Measurements from ENCODE around the gene POT1. TPM values are rescaled to one million over a fixed set of nuclear protein-coding genes. Genes with fewer than 3 reads are reported as not detected.

Gene POT1
- polyA plus RNA-seq, 4 donors = 3.1 to 15.3 (median 5.2) TPM

- no peak overlapping the region for H3K4me3 ChIP-seq (ENCODE audit: low read depth in 1 of 3, low read length in 3 of 3)
- H3K27ac ChIP-seq (ENCODE audit: low read depth in 1 of 3, low read length in 2 of 3) = no peak overlapping the region
- FAIRE-seq = no peak
- DNase-seq = no peak
- no peaks in the 10 kb centered on the region for H3K4me1 ChIP-seq (ENCODE audit: control insufficient read depth in 3 of 3, insufficient read depth in 2 of 3, low read depth in 1 of 3, low read length in 2 of 3)
- H3K27me3 ChIP-seq (ENCODE audit: control insufficient read depth in 3 of 3, insufficient read depth in 3 of 3, low read length in 3 of 3) = no peaks in the 10 kb centered on the region
- no peaks in the 10 kb centered on the region for H3K36me3 ChIP-seq (ENCODE audit: control insufficient read depth in 3 of 3, insufficient read depth in 2 of 3, low read depth in 1 of 3, low read length in 3 of 3)
- no peaks in the 10 kb centered on the region for H3K9me3 ChIP-seq (ENCODE audit: control insufficient read depth in 2 of 2, insufficient read depth in 1 of 2, low read depth in 1 of 2, low read length in 1 of 2)
Observed at GRCh38 chr7:124922200-124922599, 7.4 kb downstream of the POT1 start.

- Histone ChIP-seq H3K27me3 (ENCODE audit: control insufficient read depth in 3 of 3, insufficient read depth in 3 of 3, low read length in 3 of 3) (no peaks in the 10 kb centered on the region), H3K4me3 (ENCODE audit: low read depth in 1 of 3, low read length in 3 of 3) (no peak overlapping the region), H3K4me1 (ENCODE audit: control insufficient read depth in 3 of 3, insufficient read depth in 2 of 3, low read depth in 1 of 3, low read length in 2 of 3) (no peaks in the 10 kb centered on the region), H3K9me3 (ENCODE audit: control insufficient read depth in 2 of 2, insufficient read depth in 1 of 2, low read depth in 1 of 2, low read length in 1 of 2) (no peaks in the 10 kb centered on the region), H3K27ac (ENCODE audit: low read depth in 1 of 3, low read length in 2 of 3) (no peak overlapping the region), H3K36me3 (ENCODE audit: control insufficient read depth in 3 of 3, insufficient read depth in 2 of 3, low read depth in 1 of 3, low read length in 3 of 3) (no peaks in the 10 kb centered on the region)
- DNase-seq (peak in 1 of 2 donors; percentile 14), FAIRE-seq (no peak)
- WGBS, 3 donors = 94 to 100% (median 97%) methylated on average over 2 of the region's 2 CpGs
Observed at GRCh38 chr7:124919841-124920240, 9.8 kb downstream of the POT1 start.

GRCh38 chr7:124918662-124919061 is 11.0 kb downstream of the POT1 start:
- H3K36me3 ChIP-seq (ENCODE audit: control insufficient read depth in 3 of 3, insufficient read depth in 2 of 3, low read depth in 1 of 3, low read length in 3 of 3) = no peaks in the 10 kb centered on the region
- no peak overlapping the region for H3K4me3 ChIP-seq (ENCODE audit: low read depth in 1 of 3, low read length in 3 of 3)
- no peaks in the 10 kb centered on the region for H3K27me3 ChIP-seq (ENCODE audit: control insufficient read depth in 3 of 3, insufficient read depth in 3 of 3, low read length in 3 of 3)
- DNase-seq (no peak), FAIRE-seq (no peak)
- 70 to 84% (median 83%) methylated on average over 3 of the region's 3 CpGs for WGBS, 3 donors
- no peaks in the 10 kb centered on the region for H3K9me3 ChIP-seq (ENCODE audit: control insufficient read depth in 2 of 2, insufficient read depth in 1 of 2, low read depth in 1 of 2, low read length in 1 of 2)
- H3K4me1 ChIP-seq (ENCODE audit: control insufficient read depth in 3 of 3, insufficient read depth in 2 of 3, low read depth in 1 of 3, low read length in 2 of 3) = no peaks in the 10 kb centered on the region
- H3K27ac ChIP-seq (ENCODE audit: low read depth in 1 of 3, low read length in 2 of 3) = no peak overlapping the region

GRCh38 chr7:124915242-124915641 is 14.4 kb downstream of the POT1 start:
- Histone ChIP-seq H3K27ac (ENCODE audit: low read depth in 1 of 3, low read length in 2 of 3) (no peak overlapping the region), H3K27me3 (ENCODE audit: control insufficient read depth in 3 of 3, insufficient read depth in 3 of 3, low read length in 3 of 3) (no peaks in the 10 kb centered on the region), H3K36me3 (ENCODE audit: control insufficient read depth in 3 of 3, insufficient read depth in 2 of 3, low read depth in 1 of 3, low read length in 3 of 3) (peaks cover 0 to 5% (median 0%) of the 10 kb centered on the region in 3 donors), H3K4me3 (ENCODE audit: low read depth in 1 of 3, low read length in 3 of 3) (no peak overlapping the region), H3K9me3 (ENCODE audit: control insufficient read depth in 2 of 2, insufficient read depth in 1 of 2, low read depth in 1 of 2, low read length in 1 of 2) (no peaks in the 10 kb centered on the region), H3K4me1 (ENCODE audit: control insufficient read depth in 3 of 3, insufficient read depth in 2 of 3, low read depth in 1 of 3, low read length in 2 of 3) (no peaks in the 10 kb centered on the region)
- WGBS, 3 donors = 80 to 94% (median 84%) methylated on average over 1 of the region's 1 CpG
- no peak for DNase-seq
- FAIRE-seq = no peak

GRCh38 chr7:124914298-124914697 is 15.3 kb downstream of the POT1 start:
- H3K36me3 ChIP-seq (ENCODE audit: control insufficient read depth in 3 of 3, insufficient read depth in 2 of 3, low read depth in 1 of 3, low read length in 3 of 3) = peaks cover 0 to 5% (median 0%) of the 10 kb centered on the region in 3 donors
- no peaks in the 10 kb centered on the region for H3K4me1 ChIP-seq (ENCODE audit: control insufficient read depth in 3 of 3, insufficient read depth in 2 of 3, low read depth in 1 of 3, low read length in 2 of 3)
- H3K27me3 ChIP-seq (ENCODE audit: control insufficient read depth in 3 of 3, insufficient read depth in 3 of 3, low read length in 3 of 3) = no peaks in the 10 kb centered on the region
- H3K27ac ChIP-seq (ENCODE audit: low read depth in 1 of 3, low read length in 2 of 3) = no peak overlapping the region
- H3K4me3 ChIP-seq (ENCODE audit: low read depth in 1 of 3, low read length in 3 of 3) = no peak overlapping the region
- FAIRE-seq (no peak), DNase-seq (no peak)
- no peaks in the 10 kb centered on the region for H3K9me3 ChIP-seq (ENCODE audit: control insufficient read depth in 2 of 2, insufficient read depth in 1 of 2, low read depth in 1 of 2, low read length in 1 of 2)
- WGBS, 3 donors = 71 to 96% (median 94%) methylated on average over 1 of the region's 1 CpG

- Histone ChIP-seq H3K27me3 (ENCODE audit: control insufficient read depth in 3 of 3, insufficient read depth in 3 of 3, low read length in 3 of 3) (no peaks in the 10 kb centered on the region), H3K4me1 (ENCODE audit: control insufficient read depth in 3 of 3, insufficient read depth in 2 of 3, low read depth in 1 of 3, low read length in 2 of 3) (no peaks in the 10 kb centered on the region), H3K4me3 (ENCODE audit: low read depth in 1 of 3, low read length in 3 of 3) (no peak overlapping the region), H3K9me3 (ENCODE audit: control insufficient read depth in 2 of 2, insufficient read depth in 1 of 2, low read depth in 1 of 2, low read length in 1 of 2) (no peaks in the 10 kb centered on the region), H3K27ac (ENCODE audit: low read depth in 1 of 3, low read length in 2 of 3) (no peak overlapping the region), H3K36me3 (ENCODE audit: control insufficient read depth in 3 of 3, insufficient read depth in 2 of 3, low read depth in 1 of 3, low read length in 3 of 3) (peaks cover 0 to 5% (median 0%) of the 10 kb centered on the region in 3 donors)
- WGBS, 3 donors = 94 to 96% (median 96%) methylated on average over 4 of the region's 4 CpGs
- no peak for FAIRE-seq
- no peak for DNase-seq
Observed at GRCh38 chr7:124912972-124913371, 16.7 kb downstream of the POT1 start.

- no peak overlapping the region for H3K27ac ChIP-seq (ENCODE audit: low read depth in 1 of 3, low read length in 2 of 3)
- H3K4me3 ChIP-seq (ENCODE audit: low read depth in 1 of 3, low read length in 3 of 3) = no peak overlapping the region
- 44 to 85% (median 56%) methylated on average over 1 of the region's 1 CpG for WGBS, 3 donors
- no peak for FAIRE-seq
- H3K27me3 ChIP-seq (ENCODE audit: control insufficient read depth in 3 of 3, insufficient read depth in 3 of 3, low read length in 3 of 3) = no peaks in the 10 kb centered on the region
- peaks cover 0 to 5% (median 0%) of the 10 kb centered on the region in 3 donors for H3K36me3 ChIP-seq (ENCODE audit: control insufficient read depth in 3 of 3, insufficient read depth in 2 of 3, low read depth in 1 of 3, low read length in 3 of 3)
- DNase-seq = no peak
- no peaks in the 10 kb centered on the region for H3K9me3 ChIP-seq (ENCODE audit: control insufficient read depth in 2 of 2, insufficient read depth in 1 of 2, low read depth in 1 of 2, low read length in 1 of 2)
- no peaks in the 10 kb centered on the region for H3K4me1 ChIP-seq (ENCODE audit: control insufficient read depth in 3 of 3, insufficient read depth in 2 of 3, low read depth in 1 of 3, low read length in 2 of 3)
Observed at GRCh38 chr7:124909808-124910207, 19.8 kb downstream of the POT1 start.

- H3K27ac ChIP-seq (ENCODE audit: low read depth in 1 of 3, low read length in 2 of 3) = no peak overlapping the region
Observed at GRCh38 chr7:124908259-124908658, 21.4 kb downstream of the POT1 start.

GRCh38 chr7:124907490-124907889 is 22.1 kb downstream of the POT1 start:
- no peaks in the 10 kb centered on the region for H3K36me3 ChIP-seq (ENCODE audit: control insufficient read depth in 3 of 3, insufficient read depth in 2 of 3, low read depth in 1 of 3, low read length in 3 of 3)
- H3K4me1 ChIP-seq (ENCODE audit: control insufficient read depth in 3 of 3, insufficient read depth in 2 of 3, low read depth in 1 of 3, low read length in 2 of 3) = no peaks in the 10 kb centered on the region
- DNase-seq = no peak
- H3K9me3 ChIP-seq (ENCODE audit: control insufficient read depth in 2 of 2, insufficient read depth in 1 of 2, low read depth in 1 of 2, low read length in 1 of 2) = no peaks in the 10 kb centered on the region
- 76 to 83% (median 83%) methylated on average over 1 of the region's 1 CpG for WGBS, 3 donors
- H3K4me3 ChIP-seq (ENCODE audit: low read depth in 1 of 3, low read length in 3 of 3) = no peak overlapping the region
- no peak overlapping the region for H3K27ac ChIP-seq (ENCODE audit: low read depth in 1 of 3, low read length in 2 of 3)
- FAIRE-seq = no peak
- H3K27me3 ChIP-seq (ENCODE audit: control insufficient read depth in 3 of 3, insufficient read depth in 3 of 3, low read length in 3 of 3) = no peaks in the 10 kb centered on the region

More at GRCh38 chr7:124908259-124908658, 21.4 kb downstream of the POT1 start:
- Histone ChIP-seq H3K36me3 (ENCODE audit: control insufficient read depth in 3 of 3, insufficient read depth in 2 of 3, low read depth in 1 of 3, low read length in 3 of 3) (peaks cover 0 to 5% (median 0%) of the 10 kb centered on the region in 3 donors), H3K4me3 (ENCODE audit: low read depth in 1 of 3, low read length in 3 of 3) (no peak overlapping the region), H3K27me3 (ENCODE audit: control insufficient read depth in 3 of 3, insufficient read depth in 3 of 3, low read length in 3 of 3) (no peaks in the 10 kb centered on the region), H3K4me1 (ENCODE audit: control insufficient read depth in 3 of 3, insufficient read depth in 2 of 3, low read depth in 1 of 3, low read length in 2 of 3) (no peaks in the 10 kb centered on the region), H3K9me3 (ENCODE audit: control insufficient read depth in 2 of 2, insufficient read depth in 1 of 2, low read depth in 1 of 2, low read length in 1 of 2) (no peaks in the 10 kb centered on the region)
- DNase-seq (no peak), FAIRE-seq (no peak)

Measured in small intestine (tissue), 7 donors.